DOHH2 (cell line): ENCODE measurements around the gene HVCN1.

Experiments
- EZH2phosphoT487 ChIP-seq: fragments of 200-600 bp; sonication (generic); IDR thresholded peaks from 2 replicates; pipeline ENCODE4 v1.6.1; 2017; ENCODE audit warnings: borderline replicate concordance, mild to moderate bottlenecking, antibody characterized with exemption, low read length, moderate library complexity, mixed read lengths
- TF ChIP-seq, protein P1 (sequence below): fragments of 200-600 bp; sonication (generic); IDR thresholded peaks from one replicate; pipeline ENCODE4 v1.5.1; 2014; ENCODE audit warnings: antibody characterized with exemption, mild to moderate bottlenecking, low read depth, low read length; ENCODE audit not compliant: poor library complexity, severe bottlenecking

DNA sequence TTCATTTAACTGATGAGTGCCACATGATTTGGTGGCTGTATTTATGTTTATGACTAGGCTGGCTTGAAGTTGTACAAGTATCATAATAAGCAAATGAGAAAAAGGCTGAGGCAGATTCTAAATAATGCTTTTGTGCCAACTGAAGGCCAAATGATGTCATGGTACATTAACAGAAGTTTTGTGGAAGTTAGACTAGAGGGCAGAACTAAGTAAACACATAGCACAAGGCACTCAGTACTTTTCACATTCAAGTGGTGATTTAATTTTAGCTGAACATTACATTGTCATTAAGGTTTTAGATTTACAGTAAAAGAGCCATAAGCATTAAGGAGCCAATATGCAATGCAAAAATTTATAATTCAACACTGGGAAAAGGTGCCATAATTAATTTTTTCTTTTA lies 32.7 kb upstream of the HVCN1 start:
- TF ChIP-seq, protein P1, sequence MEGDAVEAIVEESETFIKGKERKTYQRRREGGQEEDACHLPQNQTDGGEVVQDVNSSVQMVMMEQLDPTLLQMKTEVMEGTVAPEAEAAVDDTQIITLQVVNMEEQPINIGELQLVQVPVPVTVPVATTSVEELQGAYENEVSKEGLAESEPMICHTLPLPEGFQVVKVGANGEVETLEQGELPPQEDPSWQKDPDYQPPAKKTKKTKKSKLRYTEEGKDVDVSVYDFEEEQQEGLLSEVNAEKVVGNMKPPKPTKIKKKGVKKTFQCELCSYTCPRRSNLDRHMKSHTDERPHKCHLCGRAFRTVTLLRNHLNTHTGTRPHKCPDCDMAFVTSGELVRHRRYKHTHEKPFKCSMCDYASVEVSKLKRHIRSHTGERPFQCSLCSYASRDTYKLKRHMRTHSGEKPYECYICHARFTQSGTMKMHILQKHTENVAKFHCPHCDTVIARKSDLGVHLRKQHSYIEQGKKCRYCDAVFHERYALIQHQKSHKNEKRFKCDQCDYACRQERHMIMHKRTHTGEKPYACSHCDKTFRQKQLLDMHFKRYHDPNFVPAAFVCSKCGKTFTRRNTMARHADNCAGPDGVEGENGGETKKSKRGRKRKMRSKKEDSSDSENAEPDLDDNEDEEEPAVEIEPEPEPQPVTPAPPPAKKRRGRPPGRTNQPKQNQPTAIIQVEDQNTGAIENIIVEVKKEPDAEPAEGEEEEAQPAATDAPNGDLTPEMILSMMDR: no peak
- no peak for TF ChIP-seq EZH2phosphoT487
